ENCODE results near the gene DUSP7.
"Not testable (repeated sequence)": the region's sequence is repeated elsewhere in the genome, so short reads cannot be mapped to it uniquely, and the experiment has no call there.

DUSP7 gene

DNA sequence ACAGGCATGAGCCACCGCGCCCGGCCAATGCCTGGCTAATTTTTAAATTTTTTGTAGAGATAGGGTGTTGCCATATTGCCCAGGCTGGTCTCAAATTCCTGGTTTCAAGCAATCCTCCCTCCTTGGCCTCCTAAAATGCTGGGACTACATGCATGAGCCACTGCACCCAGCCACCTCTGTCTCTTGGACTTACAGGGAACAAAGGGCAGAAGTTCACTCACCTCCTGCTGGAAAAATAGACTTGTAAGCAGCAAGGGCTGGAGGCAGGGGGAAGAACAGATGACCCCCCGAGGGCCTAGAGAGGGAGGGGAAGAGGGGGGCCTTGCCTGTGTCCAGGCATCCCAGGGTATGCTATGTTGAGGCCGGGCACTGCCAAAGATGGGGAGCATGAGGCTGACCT is 22.2 kb downstream of the DUSP7 start:
- H3K79me1 ChIP-seq (replicated peaks; ENCODE audit: low read length, poor library complexity, severe bottlenecking), result no peaks in the 10 kb centered on the region
- no peak overlapping the region for H3K27ac ChIP-seq (ENCODE audit: low read length, poor library complexity, severe bottlenecking)
- H3K27me3 ChIP-seq (ENCODE audit: control insufficient read depth in 1 of 2, insufficient read depth in 1 of 2, low read length in 2 of 2), result peaks cover 0 to 6% of the 10 kb centered on the region in 2 experiments
- no peak overlapping the region for H2BK120ac ChIP-seq (ENCODE audit: low read depth, low read length)
- no peak overlapping the region for H2BK5ac ChIP-seq (ENCODE audit: low read depth, low read length, poor library complexity, severe bottlenecking)
- no peak overlapping the region for H3K23ac ChIP-seq (ENCODE audit: low read length in 2 of 2)
- peaks cover 2% of the 10 kb centered on the region for H3K4me1 ChIP-seq (ENCODE audit: control insufficient read depth, insufficient read depth, low read depth, low read length)
- H2AFZ ChIP-seq (ENCODE audit: low read depth, low read length), result no peak overlapping the region
- H3K18ac ChIP-seq (ENCODE audit: low read depth in 1 of 2, low read length in 2 of 2), result no peak overlapping the region
- H3K36me3 ChIP-seq (ENCODE audit: control insufficient read depth in 1 of 2, insufficient read depth in 2 of 2, low read depth in 1 of 2, low read length in 2 of 2), result no peaks in the 10 kb centered on the region
- no peak overlapping the region for H3K4ac ChIP-seq (ENCODE audit: low read depth in 1 of 2, low read length in 2 of 2)
- H4K91ac ChIP-seq (ENCODE audit: low read length), result no peak overlapping the region
- H2BK12ac ChIP-seq (ENCODE audit: low read length in 2 of 2), result no peak overlapping the region
- no peak overlapping the region for H3K14ac ChIP-seq (ENCODE audit: low read length in 2 of 2)
- H2BK15ac ChIP-seq (ENCODE audit: low read depth, poor library complexity, severe bottlenecking), result no peak overlapping the region
- no peak overlapping the region for H3K4me2 ChIP-seq (ENCODE audit: low read length, poor library complexity, severe bottlenecking)
- H4K8ac ChIP-seq (ENCODE audit: low read length), result no peak overlapping the region
- H3K9ac ChIP-seq (ENCODE audit: low read length), result no peak overlapping the region
- H3K9me3 ChIP-seq (ENCODE audit: control insufficient read depth, low read length), result peaks cover 4% of the 10 kb centered on the region
- no peak overlapping the region for H2AK5ac ChIP-seq (ENCODE audit: low read length, severe bottlenecking)
- H3K4me3 ChIP-seq (ENCODE audit: insufficient read depth in 1 of 2, low read depth in 1 of 2, low read length in 2 of 2), result no peak overlapping the region
- 98% methylated on average over 5 of the region's 5 CpGs for WGBS
- no peak for DNase-seq

DNA sequence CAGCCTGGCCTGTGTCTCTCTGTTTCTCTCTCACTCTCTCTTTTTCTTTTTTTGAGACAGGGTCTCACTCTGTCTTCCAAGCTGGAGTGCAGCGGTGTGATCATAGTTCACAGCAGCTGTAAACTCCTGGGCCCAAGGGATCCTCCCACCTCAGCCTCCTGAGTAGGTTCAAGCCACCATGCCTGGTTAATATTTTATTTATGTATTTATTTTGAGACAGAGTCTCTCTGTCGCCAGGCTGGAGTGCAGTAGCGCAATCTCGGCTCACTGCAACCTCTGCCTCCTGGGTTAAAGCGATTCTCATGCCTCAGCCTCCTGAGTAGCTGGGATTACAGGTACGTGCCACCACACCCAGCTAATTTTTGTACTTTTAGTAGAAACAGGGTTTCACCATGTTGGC is 22.6 kb downstream of the DUSP7 start:
- H3K23ac ChIP-seq (ENCODE audit: low read length in 2 of 2); H3K18ac ChIP-seq (ENCODE audit: low read depth in 1 of 2, low read length in 2 of 2); H3K27ac ChIP-seq (ENCODE audit: low read length, poor library complexity, severe bottlenecking); H3K4me1 ChIP-seq (ENCODE audit: control insufficient read depth, insufficient read depth, low read depth, low read length); H3K4ac ChIP-seq (ENCODE audit: low read depth in 1 of 2, low read length in 2 of 2); H3K9ac ChIP-seq (ENCODE audit: low read length); H3K36me3 ChIP-seq (ENCODE audit: control insufficient read depth in 1 of 2, insufficient read depth in 2 of 2, low read depth in 1 of 2, low read length in 2 of 2); H3K4me3 ChIP-seq (ENCODE audit: insufficient read depth in 1 of 2, low read depth in 1 of 2, low read length in 2 of 2); DNase-seq; H4K91ac ChIP-seq (ENCODE audit: low read length); H2BK120ac ChIP-seq (ENCODE audit: low read depth, low read length); H3K9me3 ChIP-seq (ENCODE audit: control insufficient read depth, low read length); H4K8ac ChIP-seq (ENCODE audit: low read length); H3K4me2 ChIP-seq (ENCODE audit: low read length, poor library complexity, severe bottlenecking); H2BK12ac ChIP-seq (ENCODE audit: low read length in 2 of 2); H2BK5ac ChIP-seq (ENCODE audit: low read depth, low read length, poor library complexity, severe bottlenecking); H3K27me3 ChIP-seq (ENCODE audit: control insufficient read depth in 1 of 2, insufficient read depth in 1 of 2, low read length in 2 of 2); H2AFZ ChIP-seq (ENCODE audit: low read depth, low read length); H3K79me1 ChIP-seq (replicated peaks; ENCODE audit: low read length, poor library complexity, severe bottlenecking); H2BK15ac ChIP-seq (ENCODE audit: low read depth, poor library complexity, severe bottlenecking); H2AK5ac ChIP-seq (ENCODE audit: low read length, severe bottlenecking); H3K14ac ChIP-seq (ENCODE audit: low read length in 2 of 2): not testable (repeated sequence)
- whole genome bisulfite sequencing, result 89% methylated on average over 6 of the region's 6 CpGs

DNA sequence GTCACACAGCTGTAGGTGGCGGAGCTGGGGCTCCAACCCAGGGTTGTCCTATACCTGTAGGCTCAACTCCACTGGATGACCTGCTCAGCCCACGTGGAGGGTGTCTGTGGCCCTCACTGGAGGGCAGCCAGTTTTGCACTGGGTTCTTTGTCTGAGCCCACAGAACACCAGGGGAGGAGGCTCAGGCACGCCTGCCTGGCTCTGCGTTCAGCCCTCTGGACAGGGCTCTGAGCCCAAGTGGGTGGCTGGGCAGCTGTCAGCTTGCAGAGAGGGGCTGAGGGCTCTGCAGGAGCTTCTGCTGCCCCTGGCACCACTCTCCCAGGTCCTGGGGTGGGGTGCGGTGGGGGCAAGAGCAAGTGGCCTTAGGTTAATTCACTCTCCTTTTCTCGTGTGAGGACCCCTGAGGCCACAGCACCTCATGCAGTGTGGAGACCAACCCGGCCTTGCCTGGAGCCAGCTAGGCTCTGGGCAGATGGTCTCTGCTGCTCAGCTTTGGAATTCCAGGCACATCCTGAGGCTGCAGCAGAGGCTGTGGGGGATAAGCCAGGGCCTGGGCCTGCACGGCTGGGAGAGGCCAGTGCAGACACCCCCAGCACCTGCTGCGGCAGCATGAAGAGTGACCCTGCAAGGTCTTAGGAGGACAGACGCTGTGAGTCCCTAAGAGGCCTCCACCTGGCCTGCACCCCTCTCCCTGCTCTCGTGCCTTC is 23.5 kb downstream of the DUSP7 start:
- Histone ChIP-seq H3K36me3 (ENCODE audit: control insufficient read depth in 1 of 2, insufficient read depth in 2 of 2, low read depth in 1 of 2, low read length in 2 of 2) (no peaks in the 10 kb centered on the region), H4K91ac (ENCODE audit: low read length) (no peak overlapping the region), H3K23ac (ENCODE audit: low read length in 2 of 2) (no peak overlapping the region), H2AFZ (ENCODE audit: low read depth, low read length) (no peak overlapping the region), H3K27ac (ENCODE audit: low read length, poor library complexity, severe bottlenecking) (no peak overlapping the region), H2BK5ac (ENCODE audit: low read depth, low read length, poor library complexity, severe bottlenecking) (no peak overlapping the region), H3K4me1 (ENCODE audit: control insufficient read depth, insufficient read depth, low read depth, low read length) (no peaks in the 10 kb centered on the region), H3K18ac (ENCODE audit: low read depth in 1 of 2, low read length in 2 of 2) (no peak overlapping the region), H3K9me3 (ENCODE audit: control insufficient read depth, low read length) (peaks cover 4% of the 10 kb centered on the region), H2AK5ac (ENCODE audit: low read length, severe bottlenecking) (no peak overlapping the region), H2BK120ac (ENCODE audit: low read depth, low read length) (no peak overlapping the region), H4K8ac (ENCODE audit: low read length) (no peak overlapping the region), H2BK15ac (ENCODE audit: low read depth, poor library complexity, severe bottlenecking) (no peak overlapping the region), H3K4me2 (ENCODE audit: low read length, poor library complexity, severe bottlenecking) (no peak overlapping the region), H2BK12ac (ENCODE audit: low read length in 2 of 2) (no peak overlapping the region), H3K9ac (ENCODE audit: low read length) (no peak overlapping the region), H3K14ac (ENCODE audit: low read length in 2 of 2) (peak overlapping the region in 1 of 2 experiments; percentile 23), H3K79me1 (replicated peaks; ENCODE audit: low read length, poor library complexity, severe bottlenecking) (no peaks in the 10 kb centered on the region), H3K4me3 (ENCODE audit: insufficient read depth in 1 of 2, low read depth in 1 of 2, low read length in 2 of 2) (no peak overlapping the region), H3K4ac (ENCODE audit: low read depth in 1 of 2, low read length in 2 of 2) (no peak overlapping the region), H3K27me3 (ENCODE audit: control insufficient read depth in 1 of 2, insufficient read depth in 1 of 2, low read length in 2 of 2) (peaks cover 0 to 6% of the 10 kb centered on the region in 2 experiments)
- no peak for DNase-seq
- WGBS, result 82% methylated on average over 10 of the region's 11 CpGs

DNA sequence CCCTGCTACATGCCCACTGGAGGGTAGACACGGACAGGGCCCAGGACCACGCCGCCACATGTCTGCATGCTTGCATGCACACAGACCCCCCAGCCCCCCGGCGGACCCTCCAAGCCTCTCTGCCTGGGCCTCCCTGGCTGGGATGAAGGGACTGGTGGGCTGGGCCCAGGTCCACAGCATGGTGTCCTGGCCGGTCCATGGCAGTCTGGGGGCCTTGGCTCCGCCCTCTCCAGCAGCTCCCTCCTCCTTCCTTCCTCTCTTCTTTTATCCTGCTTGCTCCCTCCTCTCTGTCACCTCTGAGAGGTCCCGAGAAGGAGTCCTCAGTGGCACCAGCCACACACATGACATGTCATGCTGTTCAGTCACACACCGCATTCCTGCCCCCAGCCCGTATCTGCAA is 24.5 kb downstream of the DUSP7 start:
- no peak overlapping the region for H2BK12ac ChIP-seq (ENCODE audit: low read length in 2 of 2)
- no peaks in the 10 kb centered on the region for H3K4me1 ChIP-seq (ENCODE audit: control insufficient read depth, insufficient read depth, low read depth, low read length)
- no peak overlapping the region for H3K9ac ChIP-seq (ENCODE audit: low read length)
- no peak overlapping the region for H3K4me2 ChIP-seq (ENCODE audit: low read length, poor library complexity, severe bottlenecking)
- H2BK120ac ChIP-seq (ENCODE audit: low read depth, low read length), result no peak overlapping the region
- no peak overlapping the region for H4K91ac ChIP-seq (ENCODE audit: low read length)
- no peak overlapping the region for H2BK15ac ChIP-seq (ENCODE audit: low read depth, poor library complexity, severe bottlenecking)
- H3K36me3 ChIP-seq (ENCODE audit: control insufficient read depth in 1 of 2, insufficient read depth in 2 of 2, low read depth in 1 of 2, low read length in 2 of 2), result no peaks in the 10 kb centered on the region
- peak overlapping the region in 1 of 2 experiments; percentile 26 for H3K14ac ChIP-seq (ENCODE audit: low read length in 2 of 2)
- no peak for DNase-seq
- H3K23ac ChIP-seq (ENCODE audit: low read length in 2 of 2), result no peak overlapping the region
- no peaks in the 10 kb centered on the region for H3K79me1 ChIP-seq (replicated peaks; ENCODE audit: low read length, poor library complexity, severe bottlenecking)
- H3K4ac ChIP-seq (ENCODE audit: low read depth in 1 of 2, low read length in 2 of 2), result no peak overlapping the region
- no peak overlapping the region for H3K27ac ChIP-seq (ENCODE audit: low read length, poor library complexity, severe bottlenecking)
- H2BK5ac ChIP-seq (ENCODE audit: low read depth, low read length, poor library complexity, severe bottlenecking), result no peak overlapping the region
- H3K27me3 ChIP-seq (ENCODE audit: control insufficient read depth in 1 of 2, insufficient read depth in 1 of 2, low read length in 2 of 2), result peaks cover 0 to 6% of the 10 kb centered on the region in 2 experiments
- H3K9me3 ChIP-seq (ENCODE audit: control insufficient read depth, low read length), result peaks cover 4% of the 10 kb centered on the region
- 82% methylated on average over 10 of the region's 10 CpGs for WGBS
- no peak overlapping the region for H3K18ac ChIP-seq (ENCODE audit: low read depth in 1 of 2, low read length in 2 of 2)
- H2AFZ ChIP-seq (ENCODE audit: low read depth, low read length), result no peak overlapping the region
- H3K4me3 ChIP-seq (ENCODE audit: insufficient read depth in 1 of 2, low read depth in 1 of 2, low read length in 2 of 2), result no peak overlapping the region
- no peak overlapping the region for H4K8ac ChIP-seq (ENCODE audit: low read length)
- H2AK5ac ChIP-seq (ENCODE audit: low read length, severe bottlenecking), result no peak overlapping the region

Measured in mesenchymal stem cell (in vitro differentiated cells and primary cell).